ENCODE measurements around the gene SDK1. TPM values are rescaled to one million over a fixed set of nuclear protein-coding genes. Genes with fewer than 3 reads are reported as not detected.

Gene SDK1
- total RNA-seq, 1 donor: 0.36 TPM

DNA sequence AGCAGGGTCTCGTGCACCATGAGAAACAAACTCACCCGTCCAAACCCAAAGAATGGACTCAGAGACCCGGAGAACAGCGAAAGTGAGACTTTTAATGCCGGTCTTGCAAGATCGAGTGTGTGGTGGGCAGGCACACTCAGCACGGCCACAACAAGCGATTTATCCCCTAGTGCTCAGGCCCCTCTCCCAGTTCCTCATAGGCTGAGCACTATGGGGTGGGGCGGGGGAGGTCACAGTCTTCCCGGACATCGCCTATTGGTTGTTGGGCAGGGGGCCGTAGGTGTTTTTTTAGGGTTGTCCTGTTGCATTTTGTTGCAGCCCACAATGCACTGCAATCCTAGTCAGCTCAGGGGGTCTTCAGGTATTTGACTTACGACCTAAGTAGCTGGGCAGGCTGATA, 772.7 kb downstream of the SDK1 start:
- H3K36me3 ChIP-seq (ENCODE audit: insufficient read depth, low read length): no peaks in the 10 kb centered on the region
- no peak overlapping the region for H3K4me3 ChIP-seq (ENCODE audit: insufficient read depth, low read length)
- H3K9me3 ChIP-seq (ENCODE audit: low read depth, low read length): no peaks in the 10 kb centered on the region
- TF ChIP-seq, protein P1, sequence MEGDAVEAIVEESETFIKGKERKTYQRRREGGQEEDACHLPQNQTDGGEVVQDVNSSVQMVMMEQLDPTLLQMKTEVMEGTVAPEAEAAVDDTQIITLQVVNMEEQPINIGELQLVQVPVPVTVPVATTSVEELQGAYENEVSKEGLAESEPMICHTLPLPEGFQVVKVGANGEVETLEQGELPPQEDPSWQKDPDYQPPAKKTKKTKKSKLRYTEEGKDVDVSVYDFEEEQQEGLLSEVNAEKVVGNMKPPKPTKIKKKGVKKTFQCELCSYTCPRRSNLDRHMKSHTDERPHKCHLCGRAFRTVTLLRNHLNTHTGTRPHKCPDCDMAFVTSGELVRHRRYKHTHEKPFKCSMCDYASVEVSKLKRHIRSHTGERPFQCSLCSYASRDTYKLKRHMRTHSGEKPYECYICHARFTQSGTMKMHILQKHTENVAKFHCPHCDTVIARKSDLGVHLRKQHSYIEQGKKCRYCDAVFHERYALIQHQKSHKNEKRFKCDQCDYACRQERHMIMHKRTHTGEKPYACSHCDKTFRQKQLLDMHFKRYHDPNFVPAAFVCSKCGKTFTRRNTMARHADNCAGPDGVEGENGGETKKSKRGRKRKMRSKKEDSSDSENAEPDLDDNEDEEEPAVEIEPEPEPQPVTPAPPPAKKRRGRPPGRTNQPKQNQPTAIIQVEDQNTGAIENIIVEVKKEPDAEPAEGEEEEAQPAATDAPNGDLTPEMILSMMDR (IDR thresholded peaks at IDR 0.05; ENCODE audit: extremely low read depth, low read depth, low read length): no peak
- no peaks in the 10 kb centered on the region for H3K79me2 ChIP-seq (ENCODE audit: insufficient read depth, low read length)
- H3K4me1 ChIP-seq (ENCODE audit: insufficient read depth, low read length): no peaks in the 10 kb centered on the region
- no peak overlapping the region for H3K4me2 ChIP-seq (ENCODE audit: insufficient read depth, low read length)
- no peak for DNase-seq (ENCODE audit: insufficient read length, low spot score, missing footprints)
- H2AFZ ChIP-seq (ENCODE audit: low read length): no peak overlapping the region
- no peaks in the 10 kb centered on the region for H4K20me1 ChIP-seq (ENCODE audit: insufficient read depth, low read length)
- H3K27me3 ChIP-seq (ENCODE audit: insufficient read depth, low read length): no peaks in the 10 kb centered on the region
- no peak overlapping the region for H3K27ac ChIP-seq (ENCODE audit: low read depth, low read length)

GRCh38 chr7:4074407-4074806, 773.4 kb downstream of the SDK1 start:
- no peak overlapping the region for H3K27ac ChIP-seq (ENCODE audit: low read depth, low read length)
- no peak overlapping the region for H2AFZ ChIP-seq (ENCODE audit: low read length)
- H3K4me2 ChIP-seq (ENCODE audit: insufficient read depth, low read length): no peak overlapping the region
- no peaks in the 10 kb centered on the region for H4K20me1 ChIP-seq (ENCODE audit: insufficient read depth, low read length)
- H3K36me3 ChIP-seq (ENCODE audit: insufficient read depth, low read length): no peaks in the 10 kb centered on the region
- H3K4me1 ChIP-seq (ENCODE audit: insufficient read depth, low read length): no peaks in the 10 kb centered on the region
- no peaks in the 10 kb centered on the region for H3K9me3 ChIP-seq (ENCODE audit: low read depth, low read length)
- H3K79me2 ChIP-seq (ENCODE audit: insufficient read depth, low read length): no peaks in the 10 kb centered on the region
- no peaks in the 10 kb centered on the region for H3K27me3 ChIP-seq (ENCODE audit: insufficient read depth, low read length)
- TF ChIP-seq, protein P1 (IDR thresholded peaks at IDR 0.05; ENCODE audit: extremely low read depth, low read depth, low read length): no peak
- no peak overlapping the region for H3K4me3 ChIP-seq (ENCODE audit: insufficient read depth, low read length)
- DNase-seq (ENCODE audit: insufficient read length, low spot score, missing footprints): no peak

- H4K20me1 ChIP-seq (ENCODE audit: insufficient read depth, low read length): no peaks in the 10 kb centered on the region
- no peaks in the 10 kb centered on the region for H3K36me3 ChIP-seq (ENCODE audit: insufficient read depth, low read length)
- no peak overlapping the region for H3K4me3 ChIP-seq (ENCODE audit: insufficient read depth, low read length)
- no peaks in the 10 kb centered on the region for H3K9me3 ChIP-seq (ENCODE audit: low read depth, low read length)
- no peak for DNase-seq (ENCODE audit: insufficient read length, low spot score, missing footprints)
- H3K27ac ChIP-seq (ENCODE audit: low read depth, low read length): no peak overlapping the region
- no peaks in the 10 kb centered on the region for H3K4me1 ChIP-seq (ENCODE audit: insufficient read depth, low read length)
- TF ChIP-seq, protein P1 (IDR thresholded peaks at IDR 0.05; ENCODE audit: extremely low read depth, low read depth, low read length): no peak
- no peaks in the 10 kb centered on the region for H3K27me3 ChIP-seq (ENCODE audit: insufficient read depth, low read length)
- no peaks in the 10 kb centered on the region for H3K79me2 ChIP-seq (ENCODE audit: insufficient read depth, low read length)
- H2AFZ ChIP-seq (ENCODE audit: low read length): no peak overlapping the region
- no peak overlapping the region for H3K4me2 ChIP-seq (ENCODE audit: insufficient read depth, low read length)
Measured at GRCh38 chr7:4074994-4075393, 773.9 kb downstream of the SDK1 start.

- H3K36me3 ChIP-seq (ENCODE audit: insufficient read depth, low read length): no peaks in the 10 kb centered on the region
- no peaks in the 10 kb centered on the region for H3K27me3 ChIP-seq (ENCODE audit: insufficient read depth, low read length)
- H3K4me3 ChIP-seq (ENCODE audit: insufficient read depth, low read length): no peak overlapping the region
- H3K4me1 ChIP-seq (ENCODE audit: insufficient read depth, low read length): no peaks in the 10 kb centered on the region
- no peaks in the 10 kb centered on the region for H4K20me1 ChIP-seq (ENCODE audit: insufficient read depth, low read length)
- H2AFZ ChIP-seq (ENCODE audit: low read length): no peak overlapping the region
- no peak for DNase-seq (ENCODE audit: insufficient read length, low spot score, missing footprints)
- TF ChIP-seq, protein P1 (IDR thresholded peaks at IDR 0.05; ENCODE audit: extremely low read depth, low read depth, low read length): no peak
- no peak overlapping the region for H3K27ac ChIP-seq (ENCODE audit: low read depth, low read length)
- no peaks in the 10 kb centered on the region for H3K9me3 ChIP-seq (ENCODE audit: low read depth, low read length)
- no peaks in the 10 kb centered on the region for H3K79me2 ChIP-seq (ENCODE audit: insufficient read depth, low read length)
- no peak overlapping the region for H3K4me2 ChIP-seq (ENCODE audit: insufficient read depth, low read length)
Measured at GRCh38 chr7:4076701-4077294, 775.7 kb downstream of the SDK1 start.

All from osteoblast (primary cell).